Breast epithelium (tissue), 4 donors: Measurements from ENCODE around the gene THADA. TPM values are rescaled to one million over a fixed set of nuclear protein-coding genes. Genes with fewer than 3 reads are reported as not detected.

Experiments used
- DNase-seq, 2 donors: peaks; one replicate each; pipeline ENCODE4 v3.0.0-alpha.2; 2019; ENCODE audit warnings: low spot score in 2 of 2
- H3K27ac ChIP-seq, 2 donors: fragments of 200-600 bp; sonication (generic) in 1 of 2; one replicate each; pipeline ENCODE4 v1.5.1; 2016 to 2019; ENCODE audit warnings: mild to moderate bottlenecking in 1 of 2
- H3K27me3 ChIP-seq, 2 donors: fragments of 200-600 bp; sonication (generic) in 1 of 2; one replicate each; pipeline versions ENCODE4 v1.5.1 to v1.6.0; 2017 to 2019; ENCODE audit warnings: control low read depth in 1 of 2, mild to moderate bottlenecking in 1 of 2
- H3K36me3 ChIP-seq: fragments of 200-600 bp; one replicate; pipeline ENCODE4 v1.5.1; 2019
- H3K4me1 ChIP-seq, 2 donors: fragments of 200-600 bp; sonication (generic); one replicate each; pipeline ENCODE4 v1.5.1; 2016 to 2019; ENCODE audit warnings: control low read depth in 1 of 2
- H3K4me3 ChIP-seq, 3 donors: fragments of 200-600 bp; sonication (generic); 1 replicate in 2 of 3; 2 replicates in 1 of 3; pipeline ENCODE4 v1.5.1; 2016 to 2019; ENCODE audit warnings: mild to moderate bottlenecking in 3 of 3, moderate library complexity in 2 of 3
- H3K9me3 ChIP-seq, 2 donors: fragments of 200-600 bp; sonication (generic) in 1 of 2; one replicate each; pipeline ENCODE4 v1.5.1; 2016 to 2019; ENCODE audit warnings: control low read depth in 1 of 2
- CTCF ChIP-seq, 3 donors: fragments of 450-650 bp; IDR thresholded peaks; one replicate each; pipeline ENCODE4 v1.5.1; 2016 to 2017; ENCODE audit warnings: antibody characterized with exemption in 3 of 3, mild to moderate bottlenecking in 3 of 3, moderate library complexity in 3 of 3
- POLR2A ChIP-seq: fragments of 450-650 bp; IDR thresholded peaks from one replicate; pipeline ENCODE4 v1.6.1; 2016; ENCODE audit warnings: antibody characterized with exemption, mild to moderate bottlenecking, moderate library complexity
- POLR2AphosphoS5 ChIP-seq, 3 donors: sonication (generic); formaldehyde crosslinking; IDR thresholded peaks; one replicate each; pipeline ENCODE4 v1.6.1; 2017; ENCODE audit warnings: antibody characterized with exemption in 3 of 3
- intact Hi-C: fragments of 100-400 bp; cut with DNase I; formaldehyde crosslinking; loops from one replicate; pipeline ENCODE4 v1.15.1; 2023; ENCODE audit warnings: low total_unique reads
- total RNA-seq, 3 donors: library from RNA; depleted of rRNA; stranded (reverse); fragments of >200 nt; gene quantifications; one replicate each; pipeline ENCODE4 v1.1.0, GENCODE V29; 2016

THADA gene
- total RNA-seq, 3 donors from 2014 or later = 41.1 to 60.6 (median 49.5) TPM

GRCh38 chr2:43221124-43221762 lies 374.6 kb downstream of the THADA start:
- Histone ChIP-seq H3K36me3 (peaks cover 5% of the 10 kb centered on the region), H3K4me3 (peak overlapping the region; percentile 69 to 96 (median 91)), H3K27ac (peak overlapping the region; percentile 90 to 99), H3K27me3 (no peaks in the 10 kb centered on the region), H3K4me1 (peaks cover 0 to 30% of the 10 kb centered on the region in 2 donors), H3K9me3 (no peaks in the 10 kb centered on the region)
- peak in 1 of 2 donors; percentile 48 for DNase-seq
- intact Hi-C loops = loop anchor here (10.0 kb wide), 3 partner anchors 196 to 386 kb away; no protein-coding TSS in a partner anchor
- TF ChIP-seq POLR2A (no peak), CTCF (IDR thresholded peaks at IDR 0.05) (peak in 1 of 3 donors; percentile 2), POLR2AphosphoS5 (IDR thresholded peaks at IDR 0.05) (peak in 2 of 3 donors; percentile 16 to 90)

- H3K4me3 ChIP-seq = peak overlapping the region; percentile 69 to 96 (median 91)
- intact Hi-C loops = loop anchor here (10.0 kb wide), 3 partner anchors 196 to 386 kb away; no protein-coding TSS in a partner anchor
- peaks cover 5% of the 10 kb centered on the region for H3K36me3 ChIP-seq
- no peak for DNase-seq
- peaks cover 0 to 30% of the 10 kb centered on the region in 2 donors for H3K4me1 ChIP-seq
- H3K9me3 ChIP-seq = no peaks in the 10 kb centered on the region
- H3K27me3 ChIP-seq = no peaks in the 10 kb centered on the region
- peak overlapping the region; percentile 90 to 99 for H3K27ac ChIP-seq
- TF ChIP-seq CTCF (IDR thresholded peaks at IDR 0.05) (no peak), POLR2A (no peak), POLR2AphosphoS5 (IDR thresholded peaks at IDR 0.05) (no peak)
These were observed 375.1 kb downstream of the THADA start for GRCh38 chr2:43220760-43221123.

- Histone ChIP-seq H3K36me3 (peaks cover 5% of the 10 kb centered on the region), H3K27ac (peak overlapping the region; percentile 90 to 99), H3K4me1 (peaks cover 0 to 30% of the 10 kb centered on the region in 2 donors), H3K4me3 (peak overlapping the region; percentile 69 to 96 (median 91)), H3K9me3 (no peaks in the 10 kb centered on the region), H3K27me3 (no peaks in the 10 kb centered on the region)
- intact Hi-C loops = loop anchor here (10.0 kb wide), 3 partner anchors 195 to 385 kb away; no protein-coding TSS in a partner anchor
- no peak for DNase-seq
- TF ChIP-seq POLR2A (no peak), POLR2AphosphoS5 (IDR thresholded peaks at IDR 0.05) (no peak), CTCF (IDR thresholded peaks at IDR 0.05) (no peak)
These were observed 375.5 kb downstream of the THADA start for GRCh38 chr2:43220229-43220751.

- no peaks in the 10 kb centered on the region for H3K27me3 ChIP-seq
- TF ChIP-seq POLR2AphosphoS5 (IDR thresholded peaks at IDR 0.05) = peak; percentile 58 to 88 (median 66)
- peak in 2 of 3 donors; percentile 8 to 14 for TF ChIP-seq CTCF (IDR thresholded peaks at IDR 0.05)
- no peak for TF ChIP-seq POLR2A
- no peaks in the 10 kb centered on the region for H3K9me3 ChIP-seq
- DNase-seq = peak; percentile 85 to 87
- H3K4me1 ChIP-seq = peaks cover 0 to 30% of the 10 kb centered on the region in 2 donors
- peaks cover 3% of the 10 kb centered on the region for H3K36me3 ChIP-seq
- peak overlapping the region; percentile 69 to 96 (median 91) for H3K4me3 ChIP-seq
- intact Hi-C loops = loop anchor here (10.0 kb wide), 4 partner anchors 85 to 385 kb away; no protein-coding TSS in a partner anchor
- peak overlapping the region; percentile 90 to 99 for H3K27ac ChIP-seq
These were observed 376.2 kb downstream of the THADA start for GRCh38 chr2:43219383-43220228.
